Activated naive CD8-positive, alpha-beta T cell treated with anti-CD3 and anti-CD28 coated beads, Interleukin-2, amount 10 ng/mL, durations not matched to agents 7 days and 5 days (primary cell): Measurements from ENCODE around the gene IL36A. TPM values are rescaled to one million over a fixed set of nuclear protein-coding genes. Genes with fewer than 3 reads are reported as not detected.

Experiments
- total RNA-seq, 2 experiments: library from RNA; stranded (reverse); gene quantifications; one replicate each; pipeline ENCODE4 v1.2.3, GENCODE V29; 2021

IL36A gene
- total RNA-seq, 2 experiments from 2014 or later = not detected

Other genes with a start within 250 kb of the IL36A start
- 10 to 100 TPM; 38.9 to 40.3 TPM for gene CKAP2L, start 240.8 kb upstream of the IL36A start, total RNA-seq
- gene IL1A, start 221.0 kb upstream of the IL36A start, total RNA-seq = not detected
- under 1 TPM in 1 of 2 experiments, not detected in 1; 0.19 TPM for gene IL1B, start 168.7 kb upstream of the IL36A start, total RNA-seq
- not detected for gene IL37, start 94.3 kb upstream of the IL36A start, total RNA-seq
- gene IL36G, start 27.5 kb upstream of the IL36A start, total RNA-seq = not detected
- gene IL36B, start 47.4 kb downstream of the IL36A start, total RNA-seq = not detected
- gene IL36RN, start 53.7 kb downstream of the IL36A start, total RNA-seq = not detected
- not detected for gene IL1F10, start 62.5 kb downstream of the IL36A start, total RNA-seq
- 1 to 10 TPM; 2.1 to 4.0 TPM for gene IL1RN, start 122.1 kb downstream of the IL36A start, total RNA-seq
- 100 to 1,000 TPM; 361 to 385 TPM for gene PSD4, start 168.5 kb downstream of the IL36A start, total RNA-seq